Activated CD4-positive, alpha-beta T cell treated with anti-CD3 and anti-CD28 coated beads, Interleukin-2, amount 50 U/mL, for 16 hours (primary cell): ENCODE measurements around the gene DDX52.
"Not testable (repeated sequence)": the region's sequence is repeated elsewhere in the genome, so short reads cannot be mapped to it uniquely, and the experiment has no call there.

Experiments used
- DNase-seq: peaks from one replicate; pipeline ENCODE4 v3.0.0-alpha.2; 2020

DDX52 gene

GRCh38 chr17:37648555-37648954 lies 5.3 kb upstream of the DDX52 start:
- peak; percentile 10 for DNase-seq

GRCh38 chr17:37647856-37648255 lies 4.6 kb upstream of the DDX52 start:
- DNase-seq, result no peak

- DNase-seq, result no peak
Observed at GRCh38 chr17:37643869-37644268, 623 bp upstream of the DDX52 start.

- no peak for DNase-seq
Observed at GRCh38 chr17:37642681-37643080, 565 bp downstream of the DDX52 start.

- DNase-seq, result no peak
Observed at GRCh38 chr17:37640015-37640414, 3.2 kb downstream of the DDX52 start.

GRCh38 chr17:37637956-37638355 lies 5.3 kb downstream of the DDX52 start:
- DNase-seq, result no peak

- not testable (repeated sequence) for DNase-seq
Observed at GRCh38 chr17:37616430-37616829, 26.8 kb downstream of the DDX52 start.

GRCh38 chr17:37614823-37615222 lies 28.4 kb downstream of the DDX52 start:
- no peak for DNase-seq

GRCh38 chr17:37614391-37614790 lies 28.9 kb downstream of the DDX52 start:
- no peak for DNase-seq

- no peak for DNase-seq
Observed at GRCh38 chr17:37610971-37611370, 32.3 kb downstream of the DDX52 start.

- not testable (repeated sequence) for DNase-seq
Observed at GRCh38 chr17:37610041-37610420, 33.2 kb downstream of the DDX52 start.

GRCh38 chr17:37609170-37610040 lies 33.8 kb downstream of the DDX52 start, which contains the start of gene SYNRG:
SYNRG (minus strand) TSS chr17:37609418; CDS start chr17:37609355, 63 bp downstream.
- peak; percentile 96 for DNase-seq

GRCh38 chr17:37608351-37609169 lies 34.7 kb downstream of the DDX52 start:
- DNase-seq, result peak; percentile 29

- DNase-seq, result peak; percentile 24
Observed at GRCh38 chr17:37607637-37608331, 35.5 kb downstream of the DDX52 start.

- peak; percentile 79 for DNase-seq
Observed at GRCh38 chr17:37605813-37606505, 37.3 kb downstream of the DDX52 start.

GRCh38 chr17:37605081-37605480 lies 38.2 kb downstream of the DDX52 start:
- DNase-seq, result no peak

GRCh38 chr17:37604556-37604955 lies 38.7 kb downstream of the DDX52 start:
- DNase-seq, result peak; percentile 69

GRCh38 chr17:37598145-37598544 lies 45.1 kb downstream of the DDX52 start:
- no peak for DNase-seq

- DNase-seq, result no peak
Observed at GRCh38 chr17:37592291-37592690, 51.0 kb downstream of the DDX52 start.

GRCh38 chr17:37585066-37585465 lies 58.2 kb downstream of the DDX52 start:
- no peak for DNase-seq

GRCh38 chr17:37576281-37576680 lies 67.0 kb downstream of the DDX52 start:
- DNase-seq, result no peak

- no peak for DNase-seq
Observed at GRCh38 chr17:37574427-37574826, 68.8 kb downstream of the DDX52 start.

GRCh38 chr17:37571674-37572073 lies 71.6 kb downstream of the DDX52 start:
- no peak for DNase-seq
